Upper lobe of left lung (tissue), 4 donors: Measurements from ENCODE around the gene CAMK1D.

Experiments
- POLR2A ChIP-seq, 4 donors: fragments of 450-650 bp; IDR thresholded peaks; one replicate each; pipeline ENCODE4 v1.5.1; 2016 to 2017; ENCODE audit warnings: antibody characterized with exemption in 4 of 4, mild to moderate bottlenecking in 2 of 4
- TF ChIP-seq, protein P1 (sequence below), 6 experiments: fragments of 450-650 bp in 4 of 6; fragments of 200-600 bp in 2 of 6; sonication (generic) in 2 of 6; IDR thresholded peaks; one replicate each; pipeline ENCODE4 v1.5.1; 2016 to 2019; ENCODE audit warnings: antibody characterized with exemption in 6 of 6

- TF ChIP-seq, protein P1, sequence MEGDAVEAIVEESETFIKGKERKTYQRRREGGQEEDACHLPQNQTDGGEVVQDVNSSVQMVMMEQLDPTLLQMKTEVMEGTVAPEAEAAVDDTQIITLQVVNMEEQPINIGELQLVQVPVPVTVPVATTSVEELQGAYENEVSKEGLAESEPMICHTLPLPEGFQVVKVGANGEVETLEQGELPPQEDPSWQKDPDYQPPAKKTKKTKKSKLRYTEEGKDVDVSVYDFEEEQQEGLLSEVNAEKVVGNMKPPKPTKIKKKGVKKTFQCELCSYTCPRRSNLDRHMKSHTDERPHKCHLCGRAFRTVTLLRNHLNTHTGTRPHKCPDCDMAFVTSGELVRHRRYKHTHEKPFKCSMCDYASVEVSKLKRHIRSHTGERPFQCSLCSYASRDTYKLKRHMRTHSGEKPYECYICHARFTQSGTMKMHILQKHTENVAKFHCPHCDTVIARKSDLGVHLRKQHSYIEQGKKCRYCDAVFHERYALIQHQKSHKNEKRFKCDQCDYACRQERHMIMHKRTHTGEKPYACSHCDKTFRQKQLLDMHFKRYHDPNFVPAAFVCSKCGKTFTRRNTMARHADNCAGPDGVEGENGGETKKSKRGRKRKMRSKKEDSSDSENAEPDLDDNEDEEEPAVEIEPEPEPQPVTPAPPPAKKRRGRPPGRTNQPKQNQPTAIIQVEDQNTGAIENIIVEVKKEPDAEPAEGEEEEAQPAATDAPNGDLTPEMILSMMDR (IDR thresholded peaks at IDR 0.05), result no peak
- no peak for TF ChIP-seq POLR2A (IDR thresholded peaks at IDR 0.05)
Measured at GRCh38 chr10:12724807-12725579, 375.6 kb downstream of the CAMK1D start.
